IPS-18c (cell line): ENCODE measurements around the gene TSPEAR.

Experiments
- H3K4me3 ChIP-seq: 2 replicates; pipeline ENCODE4 v1.7.0; 2013; ENCODE audit warnings: low read depth, mild to moderate bottlenecking, low read length, moderate library complexity; ENCODE audit not compliant: insufficient read depth
- H3K9me3 ChIP-seq: one replicate; pipeline ENCODE4 v1.6.1; 2013; ENCODE audit warnings: mild to moderate bottlenecking, low read length, moderate library complexity; ENCODE audit not compliant: control insufficient read depth, insufficient read depth

The TSPEAR gene

GRCh38 chr21:44729336-44730027, 18.1 kb upstream of the TSPEAR start:
- no peak overlapping the region for H3K4me3 ChIP-seq
- H3K9me3 ChIP-seq = peaks cover 6% of the 10 kb centered on the region

DNA sequence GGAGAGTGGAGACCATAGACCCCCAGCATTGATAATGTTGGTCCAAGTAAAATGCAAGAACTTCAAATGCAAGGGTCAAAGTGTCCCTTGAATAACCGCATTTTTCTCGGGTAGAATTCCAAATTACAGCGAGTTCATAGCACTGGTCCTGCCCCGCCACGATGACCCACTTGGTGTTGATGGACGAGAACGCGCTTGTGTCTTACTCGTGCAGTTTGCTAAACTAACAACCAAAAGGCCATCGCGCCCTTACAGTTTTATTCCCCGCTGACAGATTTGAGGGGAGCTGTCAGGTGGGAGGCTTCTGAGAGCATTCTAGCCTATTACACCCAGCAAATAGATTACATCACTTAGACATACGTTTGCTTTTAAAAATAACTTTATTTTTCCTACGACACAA, 17.3 kb upstream of the TSPEAR start:
- H3K4me3 ChIP-seq = no peak overlapping the region

DNA sequence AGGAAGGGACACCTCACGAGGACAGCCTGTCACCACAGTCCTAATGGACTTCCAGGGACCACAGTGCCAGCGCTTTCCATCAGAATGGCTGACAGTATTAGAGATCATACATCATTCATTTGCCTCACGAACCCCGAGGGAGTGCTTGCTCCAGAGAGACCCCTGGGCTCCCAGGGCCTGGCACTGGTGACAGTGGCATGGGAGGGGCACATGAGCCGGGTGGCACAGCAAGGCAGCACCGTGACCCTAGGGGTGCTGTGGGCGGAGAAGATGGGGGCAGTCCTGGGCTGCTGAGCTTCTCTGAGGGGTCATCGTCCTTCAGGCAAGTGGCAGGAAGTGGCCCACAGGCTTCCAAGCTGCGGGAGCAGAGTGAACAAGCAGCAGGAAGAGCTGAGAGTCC, 16.4 kb upstream of the TSPEAR start:
- H3K4me3 ChIP-seq = no peak overlapping the region
- H3K9me3 ChIP-seq = peaks cover 6% of the 10 kb centered on the region

More for the DNA sequence above, 17.3 kb upstream of the TSPEAR start:
- H3K9me3 ChIP-seq = peaks cover 6% of the 10 kb centered on the region

GRCh38 chr21:44727321-44727720, 15.9 kb upstream of the TSPEAR start:
- Histone ChIP-seq H3K9me3 (peaks cover 6% of the 10 kb centered on the region), H3K4me3 (no peak overlapping the region)

GRCh38 chr21:44726826-44727225, 15.5 kb upstream of the TSPEAR start:
- no peak overlapping the region for H3K4me3 ChIP-seq
- H3K9me3 ChIP-seq = peaks cover 6% of the 10 kb centered on the region

GRCh38 chr21:44724926-44725325, 13.6 kb upstream of the TSPEAR start:
- no peak overlapping the region for H3K4me3 ChIP-seq
- peaks cover 2% of the 10 kb centered on the region for H3K9me3 ChIP-seq

DNA sequence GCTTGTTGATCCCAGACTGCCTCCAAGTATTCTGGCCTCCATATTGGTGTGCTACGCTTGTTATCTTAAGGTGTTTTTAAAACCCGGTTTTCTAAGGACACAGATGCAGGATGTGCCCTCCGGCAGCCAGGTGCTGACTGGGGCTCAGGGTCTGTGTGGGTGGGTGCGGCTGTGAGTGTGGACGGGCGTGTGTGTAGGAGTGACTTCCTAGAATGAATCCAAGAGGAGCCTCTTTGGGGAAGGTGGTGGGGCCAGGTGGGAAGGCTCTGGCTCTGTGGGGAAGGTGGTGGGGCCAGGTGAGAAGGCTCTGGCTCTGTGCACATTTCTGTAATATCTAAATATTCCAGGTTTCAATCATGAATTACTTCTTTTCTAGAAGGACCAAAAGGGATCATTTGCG, 12.8 kb upstream of the TSPEAR start:
- H3K9me3 ChIP-seq = peaks cover 2% of the 10 kb centered on the region
- no peak overlapping the region for H3K4me3 ChIP-seq

DNA sequence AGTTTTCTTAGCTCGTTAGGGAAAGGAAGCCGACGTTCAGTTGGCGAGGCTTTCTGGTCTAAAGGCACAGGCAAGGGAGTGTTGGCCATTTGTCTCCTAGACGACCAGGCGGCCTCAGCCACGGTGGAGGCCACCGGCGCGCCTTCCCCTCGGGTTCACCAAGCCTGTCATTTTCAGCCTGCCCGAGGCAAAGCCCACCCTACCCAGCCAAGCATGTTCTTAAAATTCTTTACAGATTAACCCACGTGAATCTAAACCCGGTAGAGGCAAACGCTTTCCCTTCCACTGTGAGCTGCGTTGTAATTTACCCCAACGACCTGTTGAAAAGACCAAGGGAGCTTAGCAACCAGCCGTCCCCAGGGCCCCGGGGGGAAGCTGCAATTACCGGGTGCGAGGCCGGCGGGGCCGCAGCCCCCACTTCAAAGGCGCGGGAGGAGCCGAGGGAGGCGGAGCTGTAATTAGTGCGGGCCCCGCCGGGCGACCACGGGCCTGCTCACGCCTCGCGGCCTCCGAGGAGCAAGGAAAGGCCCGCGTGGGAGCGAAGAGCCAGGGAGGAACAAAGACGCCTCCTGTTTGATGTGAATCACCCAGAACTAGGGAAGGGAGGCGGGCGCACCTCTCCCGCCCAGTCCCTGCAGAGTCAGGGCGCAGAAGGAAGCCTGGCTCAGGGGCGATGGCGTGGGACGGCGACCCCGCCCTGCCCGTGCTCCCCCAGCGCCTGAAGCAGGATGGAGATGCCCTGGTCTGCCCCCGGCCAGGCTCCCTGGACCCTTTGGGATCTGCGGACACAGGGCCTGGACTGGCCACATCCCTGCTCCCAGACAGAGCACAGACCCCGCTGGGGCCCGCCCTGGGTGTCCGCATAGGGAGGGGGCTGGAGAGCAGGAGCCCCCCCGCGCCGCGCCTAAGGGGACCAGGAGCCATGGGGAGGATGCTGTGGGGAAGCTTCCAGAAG, 12.1 kb upstream of the TSPEAR start:
- Histone ChIP-seq H3K4me3 (no peak overlapping the region), H3K9me3 (peaks cover 2% of the 10 kb centered on the region)

DNA sequence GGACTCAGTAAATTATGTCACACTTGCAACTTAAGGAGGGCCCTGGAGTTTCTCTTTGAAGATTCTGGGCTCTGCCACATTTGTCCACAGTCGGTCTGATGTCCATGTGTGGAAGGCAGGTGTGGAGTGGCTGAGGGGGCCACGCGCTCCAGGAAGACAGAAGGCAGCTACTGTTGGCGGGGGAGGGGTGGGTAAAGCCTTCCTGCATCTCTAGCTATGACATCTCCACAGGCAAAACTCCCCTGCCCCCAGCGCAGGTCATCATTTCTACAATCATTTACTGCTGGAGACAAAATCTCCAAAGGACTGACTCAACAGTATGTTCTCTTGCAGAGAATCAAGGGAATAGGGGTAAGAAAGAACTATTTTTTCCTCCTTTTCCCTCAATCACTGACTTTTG, 11.4 kb upstream of the TSPEAR start:
- H3K4me3 ChIP-seq = no peak overlapping the region

GRCh38 chr21:44720170-44720569, 8.8 kb upstream of the TSPEAR start:
- H3K4me3 ChIP-seq = no peak overlapping the region
- H3K9me3 ChIP-seq = no peaks in the 10 kb centered on the region

More for the DNA sequence above, 11.4 kb upstream of the TSPEAR start:
- peaks cover 2% of the 10 kb centered on the region for H3K9me3 ChIP-seq

GRCh38 chr21:44718571-44718970, 7.2 kb upstream of the TSPEAR start:
- no peaks in the 10 kb centered on the region for H3K9me3 ChIP-seq
- H3K4me3 ChIP-seq = no peak overlapping the region

DNA sequence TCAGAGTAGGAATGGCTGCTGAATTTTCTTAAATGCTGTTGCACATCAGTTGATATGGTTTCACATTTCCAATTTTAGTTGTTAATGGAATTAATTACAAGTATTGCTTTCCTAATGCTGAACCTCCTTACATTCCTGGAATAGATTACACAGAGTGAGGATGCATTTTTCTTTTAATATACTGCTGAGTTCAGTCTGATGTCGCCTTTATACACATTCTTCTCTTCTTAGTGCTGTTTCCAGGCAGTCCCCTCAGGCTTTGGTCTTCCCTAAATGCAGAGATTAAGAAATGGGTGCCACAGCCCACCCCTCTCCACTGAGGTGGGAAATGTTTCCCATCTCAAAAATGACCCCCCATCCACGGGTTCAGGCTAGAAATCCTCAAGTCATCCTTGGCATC, 6.7 kb upstream of the TSPEAR start:
- H3K9me3 ChIP-seq = no peaks in the 10 kb centered on the region
- no peak overlapping the region for H3K4me3 ChIP-seq

GRCh38 chr21:44716984-44717383, 5.6 kb upstream of the TSPEAR start:
- H3K4me3 ChIP-seq = no peak overlapping the region
- H3K9me3 ChIP-seq = no peaks in the 10 kb centered on the region

GRCh38 chr21:44714905-44715304, 3.5 kb upstream of the TSPEAR start:
- H3K4me3 ChIP-seq = no peak overlapping the region
- H3K9me3 ChIP-seq = no peaks in the 10 kb centered on the region

GRCh38 chr21:44713846-44714245, 2.5 kb upstream of the TSPEAR start:
- Histone ChIP-seq H3K9me3 (no peaks in the 10 kb centered on the region), H3K4me3 (no peak overlapping the region)

DNA sequence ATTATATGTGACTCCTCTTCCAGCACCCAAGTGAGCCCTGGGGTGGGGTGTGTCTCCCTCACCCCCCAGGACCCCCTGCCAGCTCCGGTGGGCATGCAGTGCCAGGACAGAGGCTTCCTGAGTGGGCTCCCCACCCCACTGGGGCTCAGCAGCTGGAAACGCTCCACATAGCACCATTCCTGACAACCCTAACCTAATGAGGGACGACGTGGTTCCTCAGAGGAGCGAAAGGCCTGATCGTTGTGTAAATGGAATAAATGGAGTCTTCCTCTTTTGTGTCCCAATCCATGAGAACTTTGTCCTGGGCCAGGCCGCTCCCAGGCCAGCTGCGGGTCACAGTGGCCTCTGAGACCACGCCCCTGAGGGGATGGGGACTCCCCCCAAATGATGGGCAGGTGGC, 1.8 kb upstream of the TSPEAR start:
- no peaks in the 10 kb centered on the region for H3K9me3 ChIP-seq
- H3K4me3 ChIP-seq = no peak overlapping the region

- no peaks in the 10 kb centered on the region for H3K9me3 ChIP-seq
These were observed 1.0 kb upstream of the TSPEAR start for GRCh38 chr21:44712203-44713028.

More at GRCh38 chr21:44712203-44713028, 1.0 kb upstream of the TSPEAR start:
- H3K4me3 ChIP-seq = peak overlapping the region; percentile 34
